Osteocyte (in vitro differentiated cells): ENCODE measurements around the gene DDX51. TPM values are rescaled to one million over a fixed set of nuclear protein-coding genes. Genes with fewer than 3 reads are reported as not detected.

ENCODE experiments used
- DNase-seq: peaks from one replicate; pipeline ENCODE4 v3.0.0; 2021; ENCODE audit warnings: mixed read lengths; ENCODE audit not compliant: unreplicated experiment; ENCODE audit errors: extremely low spot score
- H3K27ac Mint-ChIP-seq: one replicate; pipeline ENCODE4 v1.8.0; 2021; ENCODE audit warnings: mild to moderate bottlenecking, mixed read lengths; ENCODE audit not compliant: unreplicated experiment
- H3K27me3 Mint-ChIP-seq: one replicate; pipeline ENCODE4 v1.8.0; 2021; ENCODE audit warnings: mixed read lengths; ENCODE audit not compliant: unreplicated experiment
- H3K36me3 Mint-ChIP-seq: one replicate; pipeline ENCODE4 v1.8.0; 2021; ENCODE audit warnings: mixed read lengths; ENCODE audit not compliant: unreplicated experiment
- H3K4me1 Mint-ChIP-seq: one replicate; pipeline ENCODE4 v1.8.0; 2021; ENCODE audit warnings: mixed read lengths; ENCODE audit not compliant: unreplicated experiment
- H3K4me3 Mint-ChIP-seq: one replicate; pipeline ENCODE4 v1.8.0; 2021; ENCODE audit warnings: mild to moderate bottlenecking, moderate library complexity, mixed read lengths; ENCODE audit not compliant: unreplicated experiment
- H3K9me3 Mint-ChIP-seq: one replicate; pipeline ENCODE4 v1.8.0; 2021; ENCODE audit warnings: mixed read lengths; ENCODE audit not compliant: unreplicated experiment
- total RNA-seq: library from RNA; stranded (reverse); gene quantifications from 2 replicates; pipeline ENCODE4 v1.2.1, GENCODE V29; 2021
- TF ChIP-seq, protein P1 (sequence below): fragments of 200-600 bp; sonication (generic); IDR thresholded peaks from 2 replicates; pipeline ENCODE4 v1.5.0; 2021; ENCODE audit warnings: antibody characterized with exemption, mild to moderate bottlenecking, moderate library complexity

The DDX51 gene
- total RNA-seq, 1 donor from 2014 or later: 17.7 TPM

DNA sequence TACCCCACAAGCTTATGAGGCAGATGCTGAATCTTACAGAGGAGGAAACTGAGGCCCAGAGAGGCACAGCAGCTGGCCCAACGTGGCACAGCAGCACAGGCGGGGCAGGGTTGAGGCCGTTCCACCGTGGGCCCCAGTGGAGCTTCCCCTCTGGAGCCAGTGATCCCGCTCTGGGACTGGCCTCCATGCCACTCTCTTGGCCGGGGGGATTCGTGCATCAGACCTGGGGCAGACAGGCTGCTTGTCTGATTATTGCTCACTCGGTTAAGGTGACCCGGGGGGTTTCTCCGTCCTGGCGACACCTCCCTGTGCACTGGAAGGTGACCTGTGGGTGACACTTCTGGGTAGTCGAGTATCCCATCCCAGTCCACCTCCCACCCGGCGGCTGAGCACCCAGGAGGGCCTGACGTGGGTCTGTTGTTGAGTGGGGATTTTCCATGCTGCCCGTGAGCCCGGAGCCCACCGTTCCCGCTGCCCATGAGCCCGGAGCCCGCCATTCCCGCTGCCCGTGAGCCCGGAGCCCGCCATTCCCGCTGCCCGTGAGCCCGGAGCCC lies 27.9 kb upstream of the DDX51 start:
- Mint-ChIP-seq H3K4me1 (no peaks in the 10 kb centered on the region), H3K4me3 (no peak overlapping the region), H3K27ac (no peak overlapping the region), H3K9me3 (no peaks in the 10 kb centered on the region), H3K27me3 (peaks cover 18% of the 10 kb centered on the region), H3K36me3 (no peaks in the 10 kb centered on the region)
- DNase-seq: no peak
- TF ChIP-seq, protein P1, sequence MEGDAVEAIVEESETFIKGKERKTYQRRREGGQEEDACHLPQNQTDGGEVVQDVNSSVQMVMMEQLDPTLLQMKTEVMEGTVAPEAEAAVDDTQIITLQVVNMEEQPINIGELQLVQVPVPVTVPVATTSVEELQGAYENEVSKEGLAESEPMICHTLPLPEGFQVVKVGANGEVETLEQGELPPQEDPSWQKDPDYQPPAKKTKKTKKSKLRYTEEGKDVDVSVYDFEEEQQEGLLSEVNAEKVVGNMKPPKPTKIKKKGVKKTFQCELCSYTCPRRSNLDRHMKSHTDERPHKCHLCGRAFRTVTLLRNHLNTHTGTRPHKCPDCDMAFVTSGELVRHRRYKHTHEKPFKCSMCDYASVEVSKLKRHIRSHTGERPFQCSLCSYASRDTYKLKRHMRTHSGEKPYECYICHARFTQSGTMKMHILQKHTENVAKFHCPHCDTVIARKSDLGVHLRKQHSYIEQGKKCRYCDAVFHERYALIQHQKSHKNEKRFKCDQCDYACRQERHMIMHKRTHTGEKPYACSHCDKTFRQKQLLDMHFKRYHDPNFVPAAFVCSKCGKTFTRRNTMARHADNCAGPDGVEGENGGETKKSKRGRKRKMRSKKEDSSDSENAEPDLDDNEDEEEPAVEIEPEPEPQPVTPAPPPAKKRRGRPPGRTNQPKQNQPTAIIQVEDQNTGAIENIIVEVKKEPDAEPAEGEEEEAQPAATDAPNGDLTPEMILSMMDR: no peak

DNA sequence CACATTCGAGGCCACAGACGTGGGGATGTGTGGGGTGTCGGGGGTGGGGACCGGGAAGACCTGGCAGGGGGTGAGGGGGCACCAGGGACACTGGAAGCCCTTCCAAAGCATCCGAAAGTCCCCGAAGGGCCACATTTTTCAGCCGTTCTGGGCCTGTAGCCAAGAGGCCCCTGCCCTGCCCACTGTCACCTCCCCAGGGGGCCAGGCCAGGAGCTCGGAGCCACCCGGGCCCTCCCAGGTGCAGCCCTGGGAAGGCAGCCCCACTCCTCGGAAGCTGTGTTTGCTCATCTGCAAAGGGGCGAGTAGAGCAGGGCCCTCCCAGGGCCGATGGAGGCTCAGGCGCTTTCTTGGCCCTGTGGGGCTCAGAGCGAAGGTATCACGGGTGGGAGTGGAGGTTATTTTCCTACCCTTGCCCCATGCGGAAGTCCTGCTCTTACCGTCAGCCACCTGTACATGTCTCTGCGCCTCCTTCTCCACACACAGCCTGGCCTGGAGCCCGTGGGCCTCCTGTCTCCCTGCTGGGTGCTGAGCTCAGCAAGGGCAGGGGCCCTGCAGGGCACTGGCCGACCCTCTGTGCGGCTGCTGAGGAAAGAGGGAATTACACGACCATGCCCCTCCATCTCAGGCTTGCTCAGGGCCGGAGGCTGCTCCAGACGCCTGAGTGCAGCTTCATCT lies 27.3 kb upstream of the DDX51 start:
- TF ChIP-seq, protein P1: no peak
- Mint-ChIP-seq H3K27ac (no peak overlapping the region), H3K27me3 (peaks cover 15% of the 10 kb centered on the region), H3K4me3 (no peak overlapping the region), H3K36me3 (no peaks in the 10 kb centered on the region), H3K4me1 (no peaks in the 10 kb centered on the region), H3K9me3 (no peaks in the 10 kb centered on the region)
- DNase-seq: no peak

DNA sequence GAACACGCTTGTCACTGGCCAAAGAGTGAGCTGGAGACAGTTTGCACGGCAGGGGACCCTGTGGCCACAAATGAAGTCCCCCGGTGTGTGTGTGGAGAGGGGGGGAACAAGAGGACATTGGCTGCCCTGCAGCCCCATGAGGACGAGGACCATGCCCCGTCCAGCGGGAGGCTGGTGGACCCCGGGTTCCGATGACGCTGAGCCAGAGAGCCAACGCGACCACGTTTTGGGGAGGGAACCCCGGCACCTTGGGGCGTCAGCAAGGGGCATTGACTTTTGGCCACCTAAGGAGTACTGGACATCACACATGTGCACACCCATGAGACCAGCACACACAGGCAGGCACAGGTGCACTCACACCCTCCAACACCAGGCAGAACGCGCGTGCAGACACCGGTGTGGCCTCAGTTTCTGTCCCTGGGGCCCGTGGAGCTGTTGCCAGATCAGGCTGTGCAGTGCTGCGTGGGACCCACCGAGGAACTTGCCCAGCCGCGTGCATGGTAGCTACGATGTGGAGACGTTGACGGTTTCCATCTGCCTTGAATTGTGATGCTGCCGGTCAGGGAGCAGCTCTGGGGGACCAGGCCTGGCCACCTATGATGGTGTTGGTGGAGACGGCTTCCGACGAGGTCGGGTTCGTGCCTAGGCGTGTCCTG lies 26.6 kb upstream of the DDX51 start:
- H3K4me1 Mint-ChIP-seq: no peaks in the 10 kb centered on the region
- no peaks in the 10 kb centered on the region for H3K36me3 Mint-ChIP-seq
- TF ChIP-seq, protein P1: no peak
- DNase-seq: no peak
- H3K4me3 Mint-ChIP-seq: no peak overlapping the region
- H3K9me3 Mint-ChIP-seq: no peaks in the 10 kb centered on the region
- no peak overlapping the region for H3K27ac Mint-ChIP-seq
- peaks cover 15% of the 10 kb centered on the region for H3K27me3 Mint-ChIP-seq

DNA sequence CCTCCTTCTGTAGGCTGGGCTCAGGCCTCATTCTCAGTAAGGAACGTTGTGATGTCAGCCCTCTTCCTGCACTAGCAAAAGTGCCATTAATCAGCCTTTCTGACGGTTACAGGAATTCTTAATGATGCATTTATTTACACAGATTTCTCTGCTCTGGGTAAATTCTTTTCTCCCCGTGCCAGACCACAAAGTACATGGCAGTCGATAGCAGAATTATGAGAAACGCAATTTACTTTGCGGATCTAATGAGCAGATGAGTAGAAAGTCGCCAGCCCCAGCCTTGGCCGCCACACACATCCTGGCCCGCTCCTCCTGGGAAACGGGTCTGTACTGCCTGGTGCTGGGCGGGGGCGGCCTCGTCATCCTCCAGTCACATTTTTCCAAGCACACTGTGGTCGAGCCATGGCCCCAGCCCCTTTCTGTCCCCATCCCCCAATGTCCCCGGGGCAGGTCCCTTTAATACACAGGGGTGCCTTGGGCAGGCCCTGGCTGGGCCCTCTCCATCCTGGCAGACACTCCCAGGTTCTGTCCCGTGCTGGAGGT lies 26.0 kb upstream of the DDX51 start:
- H3K4me3 Mint-ChIP-seq: no peak overlapping the region
- H3K27me3 Mint-ChIP-seq: peaks cover 15% of the 10 kb centered on the region
- TF ChIP-seq, protein P1: no peak
- H3K9me3 Mint-ChIP-seq: no peaks in the 10 kb centered on the region
- no peaks in the 10 kb centered on the region for H3K36me3 Mint-ChIP-seq
- DNase-seq: no peak
- no peaks in the 10 kb centered on the region for H3K4me1 Mint-ChIP-seq
- no peak overlapping the region for H3K27ac Mint-ChIP-seq

DNA sequence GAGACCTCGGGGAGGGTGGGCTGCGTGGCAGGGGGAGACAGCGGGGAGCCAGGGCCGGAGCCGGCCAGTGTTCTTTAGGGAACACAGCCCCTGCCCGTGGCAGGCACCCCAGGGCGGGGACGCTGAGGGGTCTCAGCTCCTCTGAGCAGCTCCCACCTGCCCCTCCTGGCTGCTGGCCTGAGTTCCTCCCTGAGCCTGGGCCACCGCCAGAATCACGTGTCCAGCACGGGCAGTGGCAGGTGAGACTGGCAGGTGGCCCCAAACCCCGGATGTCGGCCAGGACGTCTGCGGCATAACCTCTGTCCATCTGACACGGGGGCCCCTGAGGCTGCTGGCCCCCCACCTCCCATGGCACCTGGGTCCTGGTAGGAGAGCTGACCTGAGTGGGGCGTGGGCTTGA lies 25.3 kb upstream of the DDX51 start:
- TF ChIP-seq, protein P1: no peak
- Mint-ChIP-seq H3K36me3 (no peaks in the 10 kb centered on the region), H3K4me3 (no peak overlapping the region), H3K9me3 (no peaks in the 10 kb centered on the region), H3K27me3 (peaks cover 13% of the 10 kb centered on the region), H3K4me1 (no peaks in the 10 kb centered on the region), H3K27ac (no peak overlapping the region)
- DNase-seq: no peak
